GM23338 (cell line): Measurements from ENCODE around the gene CYP2W1.

Experiments used
- CTCF ChIP-seq, 2 experiments: fragments of 200-600 bp in 1 of 2; sonication (generic) in 1 of 2; conservative IDR thresholded peaks; 2 replicates each; pipeline versions ENCODE4 v1.5.1 to v1.6.1; 2016 to 2017; ENCODE audit warnings: antibody characterized with exemption in 2 of 2, low read depth in 2 of 2, mild to moderate bottlenecking in 2 of 2, moderate library complexity in 1 of 2
- EZH2phosphoT487 ChIP-seq: fragments of 200-600 bp; sonication (generic); IDR thresholded peaks from one replicate; pipeline ENCODE4 v1.8.1; 2018; ENCODE audit warnings: antibody characterized with exemption; ENCODE audit not compliant: unreplicated experiment

- TF ChIP-seq CTCF (conservative IDR thresholded peaks at IDR 0.05; ENCODE audit: low read depth in 2 of 2) (no peak), EZH2phosphoT487 (no peak)
Observed at GRCh38 chr7:968205-969105, 14.5 kb upstream of the CYP2W1 start.
